HCT116 (cell line): ENCODE results near the gene ADAMTS13. TPM values are rescaled to one million over a fixed set of nuclear protein-coding genes. Genes with fewer than 3 reads are reported as not detected.

Experiments used
- ATAC-seq: fragments of 200-7000 bp; cut with Tn5 transposase; 2 replicates; pipeline ENCODE4 v1.9.1; 2020; ENCODE audit warnings: mild to moderate bottlenecking, moderate library complexity
- BruUV-seq: library from RNA; stranded (reverse); fragments of 400-500 nt; replicated peaks from 2 replicates; lab custom pipeline; 2021; lab: Mats Ljungman, UMichigan
- CTCF ChIA-PET: fragments of 300-600 bp; sonication (Branson Sonifier 250); formaldehyde crosslinking; loops from one replicate; lab custom pipeline; 2021; ENCODE audit warnings: antibody characterized with exemption; lab: Charles Lee
- POLR2A ChIA-PET: fragments of 300-600, 350-600 bp; sonication (Branson Sonifier 250); formaldehyde crosslinking; loops from one replicate; lab custom pipeline; 2021; ENCODE audit warnings: antibody characterized with exemption; lab: Charles Lee
- RAD21 ChIA-PET, 2 experiments: fragments of 300-600 bp; sonication (Branson Sonifier 250); formaldehyde crosslinking; loops; one replicate each; lab custom pipeline; 2023; ENCODE audit warnings: low total read pairs in 2 of 2; ENCODE audit not compliant: uncharacterized antibody in 2 of 2, unreplicated experiment in 2 of 2, low non-redundant PET in 1 of 2; lab: Charles Lee
- DNase-seq: peaks from one replicate; pipeline ENCODE4 v3.0.0-alpha.2; 2010; ENCODE audit warnings: low read depth, low spot score
- H2AFZ ChIP-seq: fragments of 200-600 bp; shearing (Covaris generic), sonication (generic); 2 replicates; pipeline ENCODE4 v1.6.1; 2017; ENCODE audit warnings: low read depth, mixed run types, mixed read lengths, antibody characterized with exemption, low read length; ENCODE audit not compliant: poor library complexity, severe bottlenecking
- H3K27ac ChIP-seq: 2 replicates; pipeline ENCODE4 v1.5.1; 2012; ENCODE audit warnings: low read depth, low read length
- H3K27me3 ChIP-seq: fragments of 200-600 bp; sonication (generic); 2 replicates; pipeline ENCODE4 v1.6.1; 2016; ENCODE audit warnings: mixed run types, low read length, mixed read lengths; ENCODE audit not compliant: insufficient read depth
- H3K36me3 ChIP-seq, 2 experiments: fragments of 200-500 bp in 1 of 2; fragments of 200-600 bp in 1 of 2; sonication (Bioruptor generic) in 1 of 2; sonication (generic) in 1 of 2; 2 replicates each; pipeline versions ENCODE4 v1.5.1 to v1.6.1; 2014 to 2016; ENCODE audit warnings: low read length in 2 of 2, inconsistent platforms in 1 of 2, mixed read lengths in 1 of 2, mixed run types in 1 of 2; ENCODE audit not compliant: insufficient read depth in 2 of 2, control insufficient read depth in 1 of 2
- H3K4me1 ChIP-seq, 2 experiments: fragments of 200-600 bp in 1 of 2; sonication (generic) in 1 of 2; 2 replicates each; pipeline versions ENCODE4 v1.5.1 to v1.6.1; 2012 to 2017; ENCODE audit warnings: low read length in 2 of 2, inconsistent platforms in 1 of 2, mild to moderate bottlenecking in 1 of 2, mixed read lengths in 1 of 2, mixed run types in 1 of 2, moderate library complexity in 1 of 2; ENCODE audit not compliant: insufficient read depth in 2 of 2, control insufficient read depth in 1 of 2
- H3K4me2 ChIP-seq: fragments of 200-600 bp; sonication (generic); 2 replicates; pipeline ENCODE4 v1.6.1; 2017; ENCODE audit warnings: mixed run types, low read length, mixed read lengths
- H3K4me3 ChIP-seq, 2 experiments: fragments of 200-600 bp in 1 of 2; sonication (generic) in 1 of 2; replicated peaks in 1 of 2; 2 replicates each; pipeline ENCODE4 v1.5.1; 2011 to 2016; ENCODE audit warnings: low read length in 2 of 2, control low read depth in 1 of 2, low read depth in 1 of 2, mild to moderate bottlenecking in 1 of 2, mixed read lengths in 1 of 2, mixed run types in 1 of 2
- H3K79me2 ChIP-seq: fragments of 200-600 bp; sonication (generic); 2 replicates; pipeline ENCODE4 v1.6.1; 2017; ENCODE audit warnings: mild to moderate bottlenecking, mixed run types, low read length, moderate library complexity, mixed read lengths; ENCODE audit not compliant: insufficient read depth
- H3K9ac ChIP-seq: fragments of 200-600 bp; sonication (generic); 2 replicates; pipeline ENCODE4 v1.6.1; 2016; ENCODE audit warnings: low read length, mixed read lengths
- H3K9me2 ChIP-seq: fragments of 200-600 bp; sonication (generic), shearing (Covaris generic); 2 replicates; pipeline ENCODE4 v1.6.1; 2017; ENCODE audit warnings: mixed run types, mild to moderate bottlenecking, moderate library complexity; ENCODE audit not compliant: insufficient read depth
- H3K9me3 ChIP-seq, 2 experiments: fragments of 200-500 bp in 1 of 2; fragments of 200-600 bp in 1 of 2; sonication (Bioruptor generic) in 1 of 2; sonication (generic) in 1 of 2; 2 replicates each; pipeline ENCODE4 v1.6.1; 2014 to 2017; ENCODE audit warnings: low read length in 2 of 2, mixed read lengths in 2 of 2, inconsistent platforms in 1 of 2, low read depth in 1 of 2, mild to moderate bottlenecking in 1 of 2, mixed run types in 1 of 2, moderate library complexity in 1 of 2; ENCODE audit not compliant: control insufficient read depth in 1 of 2, insufficient read depth in 1 of 2
- H4K20me1 ChIP-seq: fragments of 200-600 bp; sonication (generic), shearing (Covaris generic); 2 replicates; pipeline ENCODE4 v1.6.1; 2017; ENCODE audit warnings: mixed run types, mild to moderate bottlenecking, moderate library complexity; ENCODE audit not compliant: insufficient read depth
- ATF3 ChIP-seq: IDR thresholded peaks from 2 replicates; pipeline ENCODE4 v1.6.1; 2012
- CTCF ChIP-seq, 3 experiments: fragments of 200-600 bp in 1 of 3; sonication (generic) in 1 of 3; IDR thresholded peaks in 2 of 3; conservative IDR thresholded peaks in 1 of 3; 2 replicates each; pipeline ENCODE4 v1.5.1; 2012 to 2017; ENCODE audit warnings: low read depth in 2 of 3, low read length in 2 of 3, antibody characterized with exemption in 1 of 3, borderline replicate concordance in 1 of 3, control low read depth in 1 of 3, mild to moderate bottlenecking in 1 of 3, mixed read lengths in 1 of 3, mixed run types in 1 of 3, moderate library complexity in 1 of 3; ENCODE audit not compliant: insufficient read depth in 1 of 3
- EZH2phosphoT487 ChIP-seq: fragments of 200-600 bp; IDR thresholded peaks from 2 replicates; pipeline ENCODE4 v1.6.1; 2018; ENCODE audit warnings: antibody characterized with exemption, borderline replicate concordance
- FOSL1 ChIP-seq: IDR thresholded peaks from 2 replicates; pipeline ENCODE4 v1.6.1; 2012; ENCODE audit warnings: low read depth
- POLR2AphosphoS5 ChIP-seq: IDR thresholded peaks from 2 replicates; pipeline ENCODE4 v1.6.1; 2011; ENCODE audit warnings: mild to moderate bottlenecking, low read depth, low read length, moderate library complexity
- RAD21 ChIP-seq: IDR thresholded peaks from 2 replicates; pipeline ENCODE4 v1.6.1; 2012; ENCODE audit warnings: low read depth, mild to moderate bottlenecking
- SP1 ChIP-seq: IDR thresholded peaks from 2 replicates; pipeline ENCODE4 v1.6.1; 2012; ENCODE audit warnings: low read depth
- SRF ChIP-seq: IDR thresholded peaks from 2 replicates; pipeline ENCODE4 v1.6.1; 2012; ENCODE audit warnings: low read depth
- YY1 ChIP-seq: IDR thresholded peaks from 2 replicates; pipeline ENCODE4 v1.6.1; 2011; ENCODE audit warnings: low read length, low read depth, moderate library complexity, mild to moderate bottlenecking; ENCODE audit not compliant: insufficient replicate concordance; ENCODE audit errors: extremely low read depth
- ZBTB33 ChIP-seq: IDR thresholded peaks from 2 replicates; pipeline ENCODE4 v1.6.1; 2011; ENCODE audit warnings: mild to moderate bottlenecking, low read length, moderate library complexity; ENCODE audit not compliant: insufficient replicate concordance; ENCODE audit errors: extremely low read depth
- ZFX ChIP-seq: fragments of 450-650 bp; IDR thresholded peaks from 2 replicates; pipeline ENCODE4 v1.6.1; 2017
- ZNF274 ChIP-seq: fragments of 200-500 bp; sonication (Bioruptor generic); IDR thresholded peaks from 2 replicates; pipeline ENCODE4 v1.6.1; 2014; ENCODE audit warnings: mild to moderate bottlenecking, low read depth, low read length, inconsistent platforms
- intact Hi-C: fragments of 100-400 bp; cut with micrococcal nuclease; formaldehyde crosslinking; loops from 2 replicates; pipeline ENCODE4 v1.10.0; 2022
- total RNA-seq: library from RNA; stranded (reverse); gene quantifications from one replicate; pipeline ENCODE4 v1.2.1, GENCODE V29; 2021; ENCODE audit not compliant: unreplicated experiment

The ADAMTS13 gene
- total RNA-seq, 1 experiment from 2014 or later: 9.2 TPM

- Histone ChIP-seq H3K27me3 (no peaks in the 10 kb centered on the region; the same call in 1 of the 2 replicates), H3K9ac (no peak overlapping the region), H3K36me3 (no peaks in the 10 kb centered on the region), H3K27ac (no peak overlapping the region), H3K4me1 (no peaks in the 10 kb centered on the region), H2AFZ (no peak overlapping the region), H3K9me2 (no peaks in the 10 kb centered on the region), H3K4me2 (no peak overlapping the region), H3K9me3 (no peaks in the 10 kb centered on the region), H3K79me2 (no peaks in the 10 kb centered on the region), H4K20me1 (no peaks in the 10 kb centered on the region), H3K4me3 (no peak overlapping the region)
- ChIA-PET CTCF (interaction anchor here (1.9 kb wide), 1 partner anchor 9 kb away, joined by 7 read pairs; no protein-coding TSS in a partner anchor), RAD21 (no interaction called here), POLR2A (no interaction called here)
- ATAC-seq: no peak
- no TSS peak for BruUV-seq
- intact Hi-C loops: no loop called here
- DNase-seq: no peak
- TF ChIP-seq FOSL1 (no peak), YY1 (no peak), SRF (no peak), ZNF274 (no peak), POLR2AphosphoS5 (no peak), EZH2phosphoT487 (no peak), ZFX (no peak), RAD21 (no peak), SP1 (no peak), ATF3 (no peak), ZBTB33 (no peak), CTCF (IDR thresholded peaks at IDR 0.05 in 2 of 3, conservative IDR thresholded peaks at IDR 0.05 in 1 of 3; ENCODE audit: borderline replicate concordance in 1 of 3, insufficient read depth in 1 of 3, low read depth in 2 of 3, low read length in 2 of 3) (no peak)
These were observed 73.4 kb downstream of the ADAMTS13 start for GRCh38 chr9:133495327-133496293.
